ENCODE measurements around the gene CTPS1. TPM values are rescaled to one million over a fixed set of nuclear protein-coding genes. Genes with fewer than 3 reads are reported as not detected.

Gene CTPS1
- total and polyA plus RNA-seq, 2 of the 13 experiments (the other 11 are each of a cell fraction or from before 2014, with no cell fraction given): 9.6 to 42.8 TPM

DNA sequence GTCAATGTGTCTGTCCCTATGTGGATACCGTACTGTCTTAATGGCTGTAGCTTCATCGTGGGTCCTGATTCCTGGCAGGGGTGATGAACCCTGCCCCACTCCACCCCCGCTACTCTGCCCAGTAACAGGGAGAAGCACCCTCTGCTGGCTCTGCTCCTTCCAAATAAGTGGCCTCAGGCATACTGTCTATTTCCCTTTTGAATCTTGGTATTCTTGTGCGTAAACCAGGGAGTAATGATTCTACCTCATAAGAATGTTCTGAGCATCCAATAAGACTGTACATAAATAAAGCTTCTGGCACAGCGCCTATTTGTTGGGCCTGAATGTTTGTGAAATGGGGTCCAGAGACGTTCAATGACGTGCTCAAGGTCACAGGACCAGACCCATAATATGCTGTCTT is 35.2 kb upstream of the CTPS1 start (continued):
- TF ChIP-seq, protein P1, sequence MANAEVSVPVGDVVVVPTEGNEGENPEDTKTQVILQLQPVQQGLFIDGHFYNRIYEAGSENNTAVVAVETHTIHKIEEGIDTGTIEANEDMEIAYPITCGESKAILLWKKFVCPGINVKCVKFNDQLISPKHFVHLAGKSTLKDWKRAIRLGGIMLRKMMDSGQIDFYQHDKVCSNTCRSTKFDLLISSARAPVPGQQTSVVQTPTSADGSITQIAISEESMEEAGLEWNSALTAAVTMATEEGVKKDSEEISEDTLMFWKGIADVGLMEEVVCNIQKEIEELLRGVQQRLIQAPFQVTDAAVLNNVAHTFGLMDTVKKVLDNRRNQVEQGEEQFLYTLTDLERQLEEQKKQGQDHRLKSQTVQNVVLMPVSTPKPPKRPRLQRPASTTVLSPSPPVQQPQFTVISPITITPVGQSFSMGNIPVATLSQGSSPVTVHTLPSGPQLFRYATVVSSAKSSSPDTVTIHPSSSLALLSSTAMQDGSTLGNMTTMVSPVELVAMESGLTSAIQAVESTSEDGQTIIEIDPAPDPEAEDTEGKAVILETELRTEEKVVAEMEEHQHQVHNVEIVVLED (CRISPR knock-in tag; IDR thresholded peaks at IDR 0.05; ENCODE audit: borderline replicate concordance): peak; percentile 15; the same call in 1 of the 2 replicates
- TF ChIP-seq, protein P2, sequence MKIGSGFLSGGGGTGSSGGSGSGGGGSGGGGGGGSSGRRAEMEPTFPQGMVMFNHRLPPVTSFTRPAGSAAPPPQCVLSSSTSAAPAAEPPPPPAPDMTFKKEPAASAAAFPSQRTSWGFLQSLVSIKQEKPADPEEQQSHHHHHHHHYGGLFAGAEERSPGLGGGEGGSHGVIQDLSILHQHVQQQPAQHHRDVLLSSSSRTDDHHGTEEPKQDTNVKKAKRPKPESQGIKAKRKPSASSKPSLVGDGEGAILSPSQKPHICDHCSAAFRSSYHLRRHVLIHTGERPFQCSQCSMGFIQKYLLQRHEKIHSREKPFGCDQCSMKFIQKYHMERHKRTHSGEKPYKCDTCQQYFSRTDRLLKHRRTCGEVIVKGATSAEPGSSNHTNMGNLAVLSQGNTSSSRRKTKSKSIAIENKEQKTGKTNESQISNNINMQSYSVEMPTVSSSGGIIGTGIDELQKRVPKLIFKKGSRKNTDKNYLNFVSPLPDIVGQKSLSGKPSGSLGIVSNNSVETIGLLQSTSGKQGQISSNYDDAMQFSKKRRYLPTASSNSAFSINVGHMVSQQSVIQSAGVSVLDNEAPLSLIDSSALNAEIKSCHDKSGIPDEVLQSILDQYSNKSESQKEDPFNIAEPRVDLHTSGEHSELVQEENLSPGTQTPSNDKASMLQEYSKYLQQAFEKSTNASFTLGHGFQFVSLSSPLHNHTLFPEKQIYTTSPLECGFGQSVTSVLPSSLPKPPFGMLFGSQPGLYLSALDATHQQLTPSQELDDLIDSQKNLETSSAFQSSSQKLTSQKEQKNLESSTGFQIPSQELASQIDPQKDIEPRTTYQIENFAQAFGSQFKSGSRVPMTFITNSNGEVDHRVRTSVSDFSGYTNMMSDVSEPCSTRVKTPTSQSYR (CRISPR knock-in tag; IDR thresholded peaks at IDR 0.05; ENCODE audit: borderline replicate concordance): peak; percentile 52; the same call in 1 of the 2 replicates
- TF ChIP-seq MIER2 (CRISPR knock-in tag; IDR thresholded peaks at IDR 0.05) (no peak), BCL6 (CRISPR knock-in tag; IDR thresholded peaks at IDR 0.05) (no peak), ZNF790 (CRISPR knock-in tag; IDR thresholded peaks at IDR 0.05; ENCODE audit: borderline replicate concordance) (no peak), ESRRA (CRISPR knock-in tag; IDR thresholded peaks at IDR 0.05; ENCODE audit: low read depth) (peak; percentile 41; the same call in 1 of the 2 replicates), ZNF367 (CRISPR knock-in tag; IDR thresholded peaks at IDR 0.05; ENCODE audit: borderline replicate concordance) (no peak)
- TF ChIP-seq, protein P3, sequence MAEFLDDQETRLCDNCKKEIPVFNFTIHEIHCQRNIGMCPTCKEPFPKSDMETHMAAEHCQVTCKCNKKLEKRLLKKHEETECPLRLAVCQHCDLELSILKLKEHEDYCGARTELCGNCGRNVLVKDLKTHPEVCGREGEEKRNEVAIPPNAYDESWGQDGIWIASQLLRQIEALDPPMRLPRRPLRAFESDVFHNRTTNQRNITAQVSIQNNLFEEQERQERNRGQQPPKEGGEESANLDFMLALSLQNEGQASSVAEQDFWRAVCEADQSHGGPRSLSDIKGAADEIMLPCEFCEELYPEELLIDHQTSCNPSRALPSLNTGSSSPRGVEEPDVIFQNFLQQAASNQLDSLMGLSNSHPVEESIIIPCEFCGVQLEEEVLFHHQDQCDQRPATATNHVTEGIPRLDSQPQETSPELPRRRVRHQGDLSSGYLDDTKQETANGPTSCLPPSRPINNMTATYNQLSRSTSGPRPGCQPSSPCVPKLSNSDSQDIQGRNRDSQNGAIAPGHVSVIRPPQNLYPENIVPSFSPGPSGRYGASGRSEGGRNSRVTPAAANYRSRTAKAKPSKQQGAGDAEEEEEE (CRISPR knock-in tag; IDR thresholded peaks at IDR 0.05; ENCODE audit: borderline replicate concordance): no peak
